HG02943 (cell line): ENCODE measurements around the gene NEO1.
"Not testable (repeated sequence)": the region's sequence is repeated elsewhere in the genome, so short reads cannot be mapped to it uniquely, and the experiment has no call there.

Source experiments
- ATAC-seq: cut with Tn5 transposase; IDR thresholded peaks from one replicate; pipeline ENCODE4 v1.9.1; 2021; ENCODE audit warnings: mild to moderate bottlenecking, low read depth, moderate library complexity; ENCODE audit not compliant: unreplicated experiment

The NEO1 gene

GRCh38 chr15:73176598-73176997 is 124.3 kb downstream of the NEO1 start:
- no peak for ATAC-seq

- ATAC-seq = no peak
Observed at GRCh38 chr15:73183071-73183470, 130.8 kb downstream of the NEO1 start.

GRCh38 chr15:73190189-73190601 is 137.9 kb downstream of the NEO1 start:
- no peak for ATAC-seq

- no peak for ATAC-seq
Observed at GRCh38 chr15:73195166-73195565, 142.9 kb downstream of the NEO1 start.

GRCh38 chr15:73196113-73196512 is 143.8 kb downstream of the NEO1 start:
- ATAC-seq = no peak

- no peak for ATAC-seq
Observed at GRCh38 chr15:73200339-73200738, 148.1 kb downstream of the NEO1 start.

GRCh38 chr15:73210630-73211029 is 158.4 kb downstream of the NEO1 start:
- ATAC-seq = no peak

- ATAC-seq = no peak
Observed at GRCh38 chr15:73212424-73212823, 160.2 kb downstream of the NEO1 start.

GRCh38 chr15:73221450-73221849 is 169.2 kb downstream of the NEO1 start:
- ATAC-seq = not testable (repeated sequence)

GRCh38 chr15:73225358-73226015 is 173.2 kb downstream of the NEO1 start:
- ATAC-seq = no peak

GRCh38 chr15:73226093-73226814 is 174.0 kb downstream of the NEO1 start:
- no peak for ATAC-seq

GRCh38 chr15:73227433-73228056 is 175.3 kb downstream of the NEO1 start:
- ATAC-seq = no peak

GRCh38 chr15:73228128-73228646 is 175.9 kb downstream of the NEO1 start:
- no peak for ATAC-seq

GRCh38 chr15:73231661-73232419 is 179.6 kb downstream of the NEO1 start:
- ATAC-seq = no peak

- ATAC-seq = no peak
Observed at GRCh38 chr15:73232776-73233175, 180.5 kb downstream of the NEO1 start.

GRCh38 chr15:73233623-73234022 is 181.4 kb downstream of the NEO1 start:
- ATAC-seq = no peak

GRCh38 chr15:73237910-73238309 is 185.6 kb downstream of the NEO1 start:
- no peak for ATAC-seq

- no peak for ATAC-seq
Observed at GRCh38 chr15:73239564-73240215, 187.4 kb downstream of the NEO1 start.

GRCh38 chr15:73240866-73241499 is 188.7 kb downstream of the NEO1 start:
- no peak for ATAC-seq

GRCh38 chr15:73244333-73244732 is 192.1 kb downstream of the NEO1 start:
- no peak for ATAC-seq
